Measurements from ENCODE around the gene C20orf141. TPM values are rescaled to one million over a fixed set of nuclear protein-coding genes. Genes with fewer than 3 reads are reported as not detected.

The C20orf141 gene
- total RNA-seq, 1 donor from 2014 or later = not detected

DNA sequence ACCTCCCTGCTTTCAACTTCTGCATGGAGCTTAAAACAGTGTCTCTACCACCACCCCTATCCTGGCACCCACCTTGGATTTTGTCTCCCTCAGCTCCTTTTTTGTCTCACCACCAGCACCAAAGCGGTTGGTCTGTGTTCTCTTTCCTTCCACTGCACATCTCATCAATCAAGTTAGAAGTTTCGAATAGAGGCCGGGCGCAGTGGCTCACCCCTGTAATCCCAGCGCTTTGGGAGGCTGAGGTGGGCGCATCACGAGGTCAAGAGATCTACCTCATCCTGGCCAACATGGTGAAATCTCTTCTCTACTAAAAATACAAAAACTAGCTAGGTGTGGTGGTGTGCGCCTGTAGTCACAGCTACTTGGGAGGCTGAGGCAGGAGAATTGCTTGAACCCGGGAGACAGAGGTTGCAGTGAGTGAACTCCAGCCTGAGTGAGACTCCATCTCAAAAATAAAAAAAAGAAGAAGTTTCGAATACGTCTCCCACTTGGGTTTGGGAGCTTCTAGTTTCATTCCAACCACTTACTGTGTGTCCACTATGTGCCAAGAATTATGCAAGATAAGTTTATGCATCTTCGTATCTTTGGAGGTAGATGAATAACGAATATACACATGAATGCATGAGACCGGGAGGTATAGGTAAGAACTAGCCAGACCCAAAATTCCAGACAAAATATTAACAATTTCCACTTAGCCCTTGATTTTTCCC lies 19.8 kb downstream of the C20orf141 start:
- no peak for TF ChIP-seq CTCF (conservative IDR thresholded peaks at IDR 0.05; ENCODE audit: low read depth, low read length)
- DNase-seq (ENCODE audit: low read depth) = no peak

DNA sequence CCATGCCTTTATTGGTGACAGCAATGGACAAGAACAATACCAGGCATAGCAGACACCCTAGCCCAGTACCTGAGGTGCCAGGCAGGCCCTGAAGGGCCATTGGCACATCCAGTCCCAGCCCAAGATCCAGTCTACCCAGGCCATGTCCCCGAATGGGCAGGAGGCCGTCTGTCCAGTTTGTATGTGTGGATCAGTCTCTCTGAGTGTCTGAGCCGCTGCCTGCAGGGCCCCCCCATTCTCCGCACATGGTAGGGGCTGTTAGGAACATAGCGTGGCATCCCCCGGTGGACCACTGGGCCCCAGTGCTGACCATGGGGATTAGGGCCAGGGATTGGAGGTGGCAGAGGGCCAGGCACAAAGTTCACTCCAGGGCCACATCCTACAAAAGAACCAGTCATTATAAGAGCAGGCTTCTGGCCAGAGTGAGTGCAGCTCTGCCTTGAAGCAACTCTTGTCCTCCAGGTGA lies 20.6 kb downstream of the C20orf141 start:
- no peak for DNase-seq (ENCODE audit: low read depth)
- TF ChIP-seq CTCF (conservative IDR thresholded peaks at IDR 0.05; ENCODE audit: low read depth, low read length) = no peak
- no peak overlapping the region for H3K4me3 ChIP-seq (ENCODE audit: low read depth, low read length)

More for the DNA sequence above, 19.8 kb downstream of the C20orf141 start:
- no peak overlapping the region for H3K4me3 ChIP-seq (ENCODE audit: low read depth, low read length)

DNA sequence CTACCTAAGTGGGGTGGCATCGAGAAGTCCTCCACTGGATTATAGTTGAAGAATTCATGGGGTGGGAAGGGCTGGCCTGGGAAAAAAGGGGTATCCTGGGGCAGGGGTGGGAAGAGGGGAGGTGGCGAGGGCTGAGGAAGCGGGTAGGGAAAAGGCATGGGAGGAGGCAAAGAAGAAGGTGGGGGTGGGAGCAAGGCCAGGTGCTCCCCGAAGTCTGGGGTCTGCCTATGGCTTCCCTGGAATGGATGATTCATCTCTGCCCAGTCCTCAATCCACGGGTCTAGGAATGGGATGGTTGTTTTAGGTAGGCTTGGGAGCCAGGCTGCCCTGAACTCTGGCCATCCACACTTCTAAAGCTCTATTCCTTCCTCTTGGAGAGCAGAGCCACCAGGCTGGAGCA lies 21.2 kb downstream of the C20orf141 start:
- no peak overlapping the region for H3K4me3 ChIP-seq (ENCODE audit: low read depth, low read length)
- no peak for TF ChIP-seq CTCF (conservative IDR thresholded peaks at IDR 0.05; ENCODE audit: low read depth, low read length)
- no peak for DNase-seq (ENCODE audit: low read depth)

- no peak for TF ChIP-seq CTCF (conservative IDR thresholded peaks at IDR 0.05; ENCODE audit: low read depth, low read length)
- no peak for DNase-seq (ENCODE audit: low read depth)
Observed at GRCh38 chr20:2837221-2837960, 22.6 kb downstream of the C20orf141 start.

GRCh38 chr20:2838170-2838797 lies 23.5 kb downstream of the C20orf141 start:
- no peak for DNase-seq (ENCODE audit: low read depth)
- no peak overlapping the region for H3K4me3 ChIP-seq (ENCODE audit: low read depth, low read length)
- no peak for TF ChIP-seq CTCF (conservative IDR thresholded peaks at IDR 0.05; ENCODE audit: low read depth, low read length)

More at GRCh38 chr20:2837221-2837960, 22.6 kb downstream of the C20orf141 start:
- no peak overlapping the region for H3K4me3 ChIP-seq (ENCODE audit: low read depth, low read length)

DNA sequence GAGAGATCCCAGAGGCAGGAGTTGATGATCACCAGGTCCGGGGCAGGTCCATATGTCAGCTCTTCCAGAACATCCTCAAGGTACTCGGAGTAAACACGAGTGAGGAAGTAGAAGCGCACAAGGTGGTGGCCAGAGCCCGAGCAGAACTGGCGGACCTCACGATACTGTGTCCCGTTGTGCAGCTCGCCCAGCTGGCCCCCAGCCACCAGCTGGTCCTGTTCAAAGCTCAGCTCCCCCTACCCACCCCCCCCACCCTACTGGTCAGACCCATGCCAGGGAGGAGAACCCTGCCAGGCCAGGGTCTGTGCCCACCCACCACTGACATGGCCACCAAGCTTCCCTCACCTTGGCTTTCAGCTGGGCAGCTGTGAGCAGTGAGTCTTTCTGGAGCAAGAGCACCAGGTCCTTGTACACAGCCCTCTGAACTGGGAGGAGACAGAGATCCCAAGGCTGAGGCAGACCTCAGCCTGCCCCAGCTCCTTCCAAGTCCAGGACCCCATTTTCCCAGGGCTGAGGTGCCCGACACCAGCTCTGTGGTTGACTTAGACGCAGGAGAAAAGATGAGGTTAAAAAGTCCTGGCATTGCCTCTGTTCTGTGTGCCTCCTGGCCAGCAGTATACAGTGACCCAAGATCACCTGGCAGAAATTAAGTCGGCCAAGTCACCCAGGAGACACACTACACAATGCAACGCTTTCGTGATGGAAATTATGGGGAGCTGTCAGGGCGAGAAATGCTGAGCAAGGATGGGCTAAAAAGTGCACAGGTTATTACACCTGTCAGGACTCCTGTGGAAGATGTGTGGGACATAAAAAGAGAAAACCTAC lies 24.3 kb downstream of the C20orf141 start:
- DNase-seq (ENCODE audit: low read depth) = no peak
- TF ChIP-seq CTCF (conservative IDR thresholded peaks at IDR 0.05; ENCODE audit: low read depth, low read length) = no peak
- H3K4me3 ChIP-seq (ENCODE audit: low read depth, low read length) = no peak overlapping the region
